Panc1 (cell line): Measurements from ENCODE around the gene NAT10.
"Not testable (repeated sequence)": the region's sequence is repeated elsewhere in the genome, so short reads cannot be mapped to it uniquely, and the experiment has no call there.

Source experiments
- POLR2AphosphoS5 ChIP-seq: IDR thresholded peaks from 2 replicates; pipeline ENCODE4 v1.6.1; 2012; ENCODE audit warnings: mild to moderate bottlenecking, low read depth, low read length, moderate library complexity
- SIN3A ChIP-seq: IDR thresholded peaks from 2 replicates; pipeline ENCODE4 v1.6.1; 2012; ENCODE audit warnings: low read depth, mild to moderate bottlenecking, low read length, moderate library complexity, borderline replicate concordance; ENCODE audit not compliant: insufficient read depth
- TCF7L2 ChIP-seq: IDR thresholded peaks from 2 replicates; pipeline ENCODE4 v1.6.1; 2011; ENCODE audit warnings: mild to moderate bottlenecking, low read depth, low read length, inconsistent platforms
- TF ChIP-seq, protein P1 (sequence below): fragments of 450-650 bp; IDR thresholded peaks from 2 replicates; pipeline ENCODE4 v1.5.1; 2017; ENCODE audit warnings: mild to moderate bottlenecking
- TF ChIP-seq, protein P2 (sequence below), 2 experiments: IDR thresholded peaks; 2 replicates each; pipeline ENCODE4 v1.6.1; 2011 to 2012; ENCODE audit warnings: low read depth in 2 of 2, control low read depth in 1 of 2, low read length in 1 of 2, mild to moderate bottlenecking in 1 of 2, moderate library complexity in 1 of 2; ENCODE audit not compliant: insufficient read depth in 1 of 2

DNA sequence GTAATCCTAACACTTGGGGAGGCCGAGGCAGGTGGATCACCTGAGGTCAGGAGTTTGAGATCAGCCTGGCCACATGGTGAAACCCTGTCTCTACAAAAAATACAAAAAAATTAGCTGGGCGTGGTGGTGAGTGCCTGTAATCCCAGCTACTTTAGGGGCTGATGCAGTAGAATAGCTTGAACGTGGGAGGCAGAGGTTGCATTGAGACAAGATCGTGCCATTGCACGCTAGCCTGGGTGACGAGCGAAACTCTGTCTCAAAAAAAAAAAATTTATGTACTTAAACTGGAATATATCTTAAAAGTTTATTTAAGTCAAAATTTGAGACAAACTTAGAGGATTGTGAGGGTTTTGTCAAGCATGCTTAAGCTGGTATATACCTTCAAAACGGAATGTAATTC is 34.1 kb upstream of the NAT10 start:
- TF ChIP-seq, protein P1, sequence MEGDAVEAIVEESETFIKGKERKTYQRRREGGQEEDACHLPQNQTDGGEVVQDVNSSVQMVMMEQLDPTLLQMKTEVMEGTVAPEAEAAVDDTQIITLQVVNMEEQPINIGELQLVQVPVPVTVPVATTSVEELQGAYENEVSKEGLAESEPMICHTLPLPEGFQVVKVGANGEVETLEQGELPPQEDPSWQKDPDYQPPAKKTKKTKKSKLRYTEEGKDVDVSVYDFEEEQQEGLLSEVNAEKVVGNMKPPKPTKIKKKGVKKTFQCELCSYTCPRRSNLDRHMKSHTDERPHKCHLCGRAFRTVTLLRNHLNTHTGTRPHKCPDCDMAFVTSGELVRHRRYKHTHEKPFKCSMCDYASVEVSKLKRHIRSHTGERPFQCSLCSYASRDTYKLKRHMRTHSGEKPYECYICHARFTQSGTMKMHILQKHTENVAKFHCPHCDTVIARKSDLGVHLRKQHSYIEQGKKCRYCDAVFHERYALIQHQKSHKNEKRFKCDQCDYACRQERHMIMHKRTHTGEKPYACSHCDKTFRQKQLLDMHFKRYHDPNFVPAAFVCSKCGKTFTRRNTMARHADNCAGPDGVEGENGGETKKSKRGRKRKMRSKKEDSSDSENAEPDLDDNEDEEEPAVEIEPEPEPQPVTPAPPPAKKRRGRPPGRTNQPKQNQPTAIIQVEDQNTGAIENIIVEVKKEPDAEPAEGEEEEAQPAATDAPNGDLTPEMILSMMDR = not testable (repeated sequence)
- TF ChIP-seq, protein P2, sequence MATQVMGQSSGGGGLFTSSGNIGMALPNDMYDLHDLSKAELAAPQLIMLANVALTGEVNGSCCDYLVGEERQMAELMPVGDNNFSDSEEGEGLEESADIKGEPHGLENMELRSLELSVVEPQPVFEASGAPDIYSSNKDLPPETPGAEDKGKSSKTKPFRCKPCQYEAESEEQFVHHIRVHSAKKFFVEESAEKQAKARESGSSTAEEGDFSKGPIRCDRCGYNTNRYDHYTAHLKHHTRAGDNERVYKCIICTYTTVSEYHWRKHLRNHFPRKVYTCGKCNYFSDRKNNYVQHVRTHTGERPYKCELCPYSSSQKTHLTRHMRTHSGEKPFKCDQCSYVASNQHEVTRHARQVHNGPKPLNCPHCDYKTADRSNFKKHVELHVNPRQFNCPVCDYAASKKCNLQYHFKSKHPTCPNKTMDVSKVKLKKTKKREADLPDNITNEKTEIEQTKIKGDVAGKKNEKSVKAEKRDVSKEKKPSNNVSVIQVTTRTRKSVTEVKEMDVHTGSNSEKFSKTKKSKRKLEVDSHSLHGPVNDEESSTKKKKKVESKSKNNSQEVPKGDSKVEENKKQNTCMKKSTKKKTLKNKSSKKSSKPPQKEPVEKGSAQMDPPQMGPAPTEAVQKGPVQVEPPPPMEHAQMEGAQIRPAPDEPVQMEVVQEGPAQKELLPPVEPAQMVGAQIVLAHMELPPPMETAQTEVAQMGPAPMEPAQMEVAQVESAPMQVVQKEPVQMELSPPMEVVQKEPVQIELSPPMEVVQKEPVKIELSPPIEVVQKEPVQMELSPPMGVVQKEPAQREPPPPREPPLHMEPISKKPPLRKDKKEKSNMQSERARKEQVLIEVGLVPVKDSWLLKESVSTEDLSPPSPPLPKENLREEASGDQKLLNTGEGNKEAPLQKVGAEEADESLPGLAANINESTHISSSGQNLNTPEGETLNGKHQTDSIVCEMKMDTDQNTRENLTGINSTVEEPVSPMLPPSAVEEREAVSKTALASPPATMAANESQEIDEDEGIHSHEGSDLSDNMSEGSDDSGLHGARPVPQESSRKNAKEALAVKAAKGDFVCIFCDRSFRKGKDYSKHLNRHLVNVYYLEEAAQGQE (IDR thresholded peaks at IDR 0.05; ENCODE audit: insufficient read depth in 1 of 2, low read depth in 2 of 2, low read length in 1 of 2) = not testable (repeated sequence)
- TF ChIP-seq SIN3A, POLR2AphosphoS5, TCF7L2: not testable (repeated sequence)
